Measurements from ENCODE around the gene LRRN2. TPM values are rescaled to one million over a fixed set of nuclear protein-coding genes. Genes with fewer than 3 reads are reported as not detected.

LRRN2 gene
- total and polyA plus RNA-seq, 4 donors, result 0.97 to 4.4 (median 1.2) TPM

DNA sequence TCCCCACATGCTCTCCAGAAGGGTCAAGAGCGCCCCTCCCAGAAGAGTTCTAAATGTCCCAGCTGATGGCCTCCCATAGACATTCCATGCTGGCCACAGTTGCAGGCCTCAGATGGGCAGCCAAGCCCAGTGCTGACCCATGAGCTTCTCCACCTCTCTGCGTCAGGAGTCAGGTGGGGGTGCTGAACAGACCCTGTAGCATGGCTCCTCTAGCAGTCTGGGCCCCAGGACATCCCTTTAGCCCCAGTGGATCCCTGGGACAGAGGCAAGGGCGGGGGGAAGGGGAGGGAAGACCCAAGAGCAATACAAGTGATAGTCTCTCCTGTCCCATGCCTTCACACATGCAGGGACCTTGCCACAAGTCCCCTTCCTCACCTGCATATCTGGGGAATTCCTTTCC lies 56.7 kb downstream of the LRRN2 start:
- DNase-seq (no peak), ATAC-seq (ENCODE audit: insufficient read depth, low FRiP score) (no peak)
- Histone ChIP-seq H3K36me3 (ENCODE audit: control insufficient read depth in 4 of 4, insufficient read depth in 4 of 4, low read length in 4 of 4) (no peaks in the 10 kb centered on the region), H3K4me1 (ENCODE audit: control insufficient read depth in 5 of 5, insufficient read depth in 5 of 5, low read length in 5 of 5) (peaks cover 0 to 4% (median 0%) of the 10 kb centered on the region in 5 donors), H3K9me3 (ENCODE audit: control insufficient read depth in 4 of 4, insufficient read depth in 3 of 4, low read length in 3 of 4) (peaks cover 0 to 3% (median 0%) of the 10 kb centered on the region in 4 donors), H3K27me3 (ENCODE audit: control insufficient read depth in 3 of 3, insufficient read depth in 3 of 3, low read length in 2 of 3) (peaks cover 0 to 3% (median 0%) of the 10 kb centered on the region in 3 donors), H3K4me3 (no peak overlapping the region), H3K9ac (ENCODE audit: insufficient read depth in 1 of 2, low read length in 2 of 2) (no peak overlapping the region), H3K27ac (ENCODE audit: low read depth in 1 of 2, low read length in 1 of 2) (no peak overlapping the region)
- TF ChIP-seq CTCF (IDR thresholded peaks at IDR 0.05; ENCODE audit: control extremely low read depth, extremely low read depth), result no peak
- 83 to 94% methylated on average over 3 of the region's 3 CpGs for WGBS, 2 donors

- ATAC-seq (ENCODE audit: insufficient read depth, low FRiP score) (no peak), DNase-seq (no peak)
- Histone ChIP-seq H3K4me1 (ENCODE audit: control insufficient read depth in 5 of 5, insufficient read depth in 5 of 5, low read length in 5 of 5) (peaks cover 0 to 4% (median 0%) of the 10 kb centered on the region in 5 donors), H3K9ac (ENCODE audit: insufficient read depth in 1 of 2, low read length in 2 of 2) (no peak overlapping the region), H3K4me3 (no peak overlapping the region), H3K27ac (ENCODE audit: low read depth in 1 of 2, low read length in 1 of 2) (no peak overlapping the region), H3K36me3 (ENCODE audit: control insufficient read depth in 4 of 4, insufficient read depth in 4 of 4, low read length in 4 of 4) (no peaks in the 10 kb centered on the region), H3K27me3 (ENCODE audit: control insufficient read depth in 3 of 3, insufficient read depth in 3 of 3, low read length in 2 of 3) (peaks cover 0 to 3% (median 0%) of the 10 kb centered on the region in 3 donors), H3K9me3 (ENCODE audit: control insufficient read depth in 4 of 4, insufficient read depth in 3 of 4, low read length in 3 of 4) (peaks cover 0 to 3% (median 0%) of the 10 kb centered on the region in 4 donors)
- WGBS, 2 donors, result 85 to 91% methylated on average over 4 of the region's 4 CpGs
- TF ChIP-seq CTCF (IDR thresholded peaks at IDR 0.05; ENCODE audit: control extremely low read depth, extremely low read depth), result no peak
Measured at GRCh38 chr1:204627436-204627835, 58.1 kb downstream of the LRRN2 start.

GRCh38 chr1:204626381-204626780 lies 59.2 kb downstream of the LRRN2 start:
- ATAC-seq (ENCODE audit: insufficient read depth, low FRiP score), result no peak
- WGBS, 2 donors, result 74 to 78% methylated on average over 7 of the region's 7 CpGs
- Histone ChIP-seq H3K9ac (ENCODE audit: insufficient read depth in 1 of 2, low read length in 2 of 2) (no peak overlapping the region), H3K36me3 (ENCODE audit: control insufficient read depth in 4 of 4, insufficient read depth in 4 of 4, low read length in 4 of 4) (no peaks in the 10 kb centered on the region), H3K27ac (ENCODE audit: low read depth in 1 of 2, low read length in 1 of 2) (no peak overlapping the region), H3K4me1 (ENCODE audit: control insufficient read depth in 5 of 5, insufficient read depth in 5 of 5, low read length in 5 of 5) (peaks cover 0 to 4% (median 0%) of the 10 kb centered on the region in 5 donors), H3K9me3 (ENCODE audit: control insufficient read depth in 4 of 4, insufficient read depth in 3 of 4, low read length in 3 of 4) (peaks cover 0 to 3% (median 0%) of the 10 kb centered on the region in 4 donors), H3K4me3 (no peak overlapping the region), H3K27me3 (ENCODE audit: control insufficient read depth in 3 of 3, insufficient read depth in 3 of 3, low read length in 2 of 3) (peaks cover 0 to 3% (median 0%) of the 10 kb centered on the region in 3 donors)
- DNase-seq, result no peak
- TF ChIP-seq CTCF (IDR thresholded peaks at IDR 0.05; ENCODE audit: control extremely low read depth, extremely low read depth), result no peak
